OCI-LY1 (cell line): ENCODE results near the gene XIRP2.

Source experiments
- EZH2 ChIP-seq: fragments of 200-600 bp; sonication (generic), shearing (Covaris generic); IDR thresholded peaks from 2 replicates; pipeline ENCODE4 v1.8.0; 2017; ENCODE audit warnings: borderline replicate concordance, mixed run types, mild to moderate bottlenecking, antibody characterized with exemption, low read length, moderate library complexity, mixed read lengths
- TF ChIP-seq, protein P1 (sequence below): fragments of 200-600 bp; sonication (generic), shearing (Covaris generic); IDR thresholded peaks from 2 replicates; pipeline ENCODE4 v1.5.1; 2017; ENCODE audit warnings: mild to moderate bottlenecking, antibody characterized with exemption, low read length, moderate library complexity, mixed read lengths

DNA sequence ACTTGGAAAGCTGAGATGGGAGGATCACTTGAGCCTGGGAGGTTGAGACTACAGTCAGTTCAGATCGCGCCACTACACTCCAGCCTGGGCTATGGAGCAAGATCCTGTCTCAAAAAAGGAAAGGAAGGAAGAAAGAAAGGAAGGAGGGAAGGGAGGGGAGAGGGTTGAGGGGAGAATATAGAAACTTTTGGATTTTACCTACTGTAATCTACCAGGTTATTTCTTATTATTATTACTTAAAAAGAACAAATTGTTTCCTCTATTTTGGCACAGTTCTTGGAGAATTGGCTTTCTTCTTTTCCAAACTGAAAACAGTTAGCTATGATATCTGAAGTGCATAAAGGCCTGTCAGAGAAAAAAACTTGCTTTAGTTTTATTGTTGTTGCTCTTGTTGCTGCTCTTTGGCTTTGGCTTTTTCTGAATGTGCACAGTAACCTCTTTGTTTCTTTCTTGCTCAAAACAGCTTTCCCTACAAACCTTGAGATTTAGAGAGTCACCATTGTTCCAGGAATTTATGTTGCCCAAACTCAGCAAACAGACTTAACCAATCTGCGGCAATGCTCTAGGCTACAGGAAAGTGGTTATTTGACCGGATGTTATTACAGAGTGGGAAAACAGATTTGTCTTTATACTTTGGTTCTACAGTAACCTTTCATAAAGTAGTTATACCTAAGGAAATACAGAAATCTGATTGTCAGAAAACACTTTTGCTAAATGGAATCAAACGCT is 214.9 kb downstream of the XIRP2 start:
- TF ChIP-seq, protein P1, sequence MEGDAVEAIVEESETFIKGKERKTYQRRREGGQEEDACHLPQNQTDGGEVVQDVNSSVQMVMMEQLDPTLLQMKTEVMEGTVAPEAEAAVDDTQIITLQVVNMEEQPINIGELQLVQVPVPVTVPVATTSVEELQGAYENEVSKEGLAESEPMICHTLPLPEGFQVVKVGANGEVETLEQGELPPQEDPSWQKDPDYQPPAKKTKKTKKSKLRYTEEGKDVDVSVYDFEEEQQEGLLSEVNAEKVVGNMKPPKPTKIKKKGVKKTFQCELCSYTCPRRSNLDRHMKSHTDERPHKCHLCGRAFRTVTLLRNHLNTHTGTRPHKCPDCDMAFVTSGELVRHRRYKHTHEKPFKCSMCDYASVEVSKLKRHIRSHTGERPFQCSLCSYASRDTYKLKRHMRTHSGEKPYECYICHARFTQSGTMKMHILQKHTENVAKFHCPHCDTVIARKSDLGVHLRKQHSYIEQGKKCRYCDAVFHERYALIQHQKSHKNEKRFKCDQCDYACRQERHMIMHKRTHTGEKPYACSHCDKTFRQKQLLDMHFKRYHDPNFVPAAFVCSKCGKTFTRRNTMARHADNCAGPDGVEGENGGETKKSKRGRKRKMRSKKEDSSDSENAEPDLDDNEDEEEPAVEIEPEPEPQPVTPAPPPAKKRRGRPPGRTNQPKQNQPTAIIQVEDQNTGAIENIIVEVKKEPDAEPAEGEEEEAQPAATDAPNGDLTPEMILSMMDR = no peak
- TF ChIP-seq EZH2 = no peak
